HG03565 (cell line): ENCODE data around the gene RNU1-1.
"Not testable (repeated sequence)": the region's sequence is repeated elsewhere in the genome, so short reads cannot be mapped to it uniquely, and the experiment has no call there.

Experiments
- ATAC-seq: cut with Tn5 transposase; IDR thresholded peaks from one replicate; pipeline ENCODE4 v1.9.1; 2021; ENCODE audit warnings: mild to moderate bottlenecking, moderate library complexity; ENCODE audit not compliant: unreplicated experiment

The RNU1-1 gene

GRCh38 chr1:16525769-16526168 lies 11.7 kb upstream of the RNU1-1 start:
- ATAC-seq, result not testable (repeated sequence)

DNA sequence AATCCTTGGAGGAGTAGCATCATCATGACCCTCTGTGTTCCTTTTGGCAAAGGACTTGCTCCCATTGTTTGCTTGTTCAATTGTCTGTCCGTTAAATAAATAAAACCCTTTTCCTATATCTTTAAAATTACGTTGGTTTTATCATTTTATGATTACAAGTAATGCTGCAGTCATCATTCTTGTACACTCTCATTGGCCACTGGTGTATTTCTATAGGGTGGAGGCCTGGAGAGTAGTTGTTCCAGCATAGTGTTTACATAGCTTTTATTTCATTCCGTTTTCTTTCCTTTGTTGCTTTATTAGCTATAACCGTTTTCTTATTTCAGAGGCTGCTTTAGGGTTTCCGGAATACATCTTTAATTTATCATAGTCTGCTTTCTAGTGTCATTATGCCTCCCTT lies 7.6 kb upstream of the RNU1-1 start:
- ATAC-seq, result not testable (repeated sequence)

- ATAC-seq, result no peak
Measured at GRCh38 chr1:16521288-16521583, 7.2 kb upstream of the RNU1-1 start.

GRCh38 chr1:16520435-16521287 lies 6.6 kb upstream of the RNU1-1 start:
- ATAC-seq, result not testable (repeated sequence)

GRCh38 chr1:16519255-16519951 lies 5.3 kb upstream of the RNU1-1 start:
- ATAC-seq, result not testable (repeated sequence)

DNA sequence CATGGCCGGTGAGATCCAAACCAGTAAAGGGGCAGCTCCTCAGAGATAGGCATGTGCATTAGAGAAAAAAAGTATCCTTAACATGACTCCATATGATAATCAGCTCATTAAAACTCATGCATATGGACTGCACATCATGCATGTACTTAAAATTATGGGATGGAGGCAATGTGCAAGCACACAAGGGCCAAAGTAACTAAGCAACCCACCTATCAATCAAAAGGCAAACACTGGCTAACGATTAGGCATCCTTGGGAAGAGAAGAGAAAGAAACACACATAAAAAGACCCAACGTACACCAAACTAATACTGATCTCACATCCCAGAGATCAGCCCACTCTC lies 4.8 kb upstream of the RNU1-1 start:
- ATAC-seq, result not testable (repeated sequence)

GRCh38 chr1:16516694-16517410 lies 2.8 kb upstream of the RNU1-1 start:
- not testable (repeated sequence) for ATAC-seq

- ATAC-seq, result peak; percentile 83
Measured at GRCh38 chr1:16513412-16514106, 526 bp downstream of the RNU1-1 start.

- not testable (repeated sequence) for ATAC-seq
Measured at GRCh38 chr1:16512624-16513411, 1.3 kb downstream of the RNU1-1 start.

- ATAC-seq, result not testable (repeated sequence)
Measured at GRCh38 chr1:16511926-16512325, 2.2 kb downstream of the RNU1-1 start.

DNA sequence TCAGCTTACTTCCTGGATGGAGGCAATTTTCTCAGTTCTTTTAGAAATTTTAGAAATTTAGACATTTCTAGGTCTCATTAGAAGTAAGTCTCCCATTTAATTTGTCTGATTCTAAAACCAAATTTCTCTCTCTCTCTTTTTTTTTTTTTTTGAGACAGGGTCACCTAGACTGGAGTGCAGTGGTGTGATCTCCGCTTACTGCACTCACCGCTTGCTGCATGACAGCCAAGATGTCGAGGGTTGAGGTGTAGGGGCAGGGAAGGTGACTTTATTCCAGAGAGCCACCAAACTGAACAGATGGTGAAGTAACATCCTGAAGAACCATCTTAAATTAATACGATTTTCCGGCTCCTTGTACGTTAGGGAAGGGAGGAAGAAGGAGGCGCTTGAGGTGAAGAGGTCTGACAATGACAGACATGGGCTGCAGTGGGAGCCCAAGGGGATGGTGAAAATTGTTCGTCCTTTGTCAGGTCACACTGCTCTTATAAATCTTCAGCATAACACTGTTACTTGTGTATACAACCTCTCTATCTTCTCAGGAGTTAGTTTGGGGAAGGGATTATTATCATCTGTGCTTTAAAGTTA lies 5.1 kb downstream of the RNU1-1 start:
- not testable (repeated sequence) for ATAC-seq

DNA sequence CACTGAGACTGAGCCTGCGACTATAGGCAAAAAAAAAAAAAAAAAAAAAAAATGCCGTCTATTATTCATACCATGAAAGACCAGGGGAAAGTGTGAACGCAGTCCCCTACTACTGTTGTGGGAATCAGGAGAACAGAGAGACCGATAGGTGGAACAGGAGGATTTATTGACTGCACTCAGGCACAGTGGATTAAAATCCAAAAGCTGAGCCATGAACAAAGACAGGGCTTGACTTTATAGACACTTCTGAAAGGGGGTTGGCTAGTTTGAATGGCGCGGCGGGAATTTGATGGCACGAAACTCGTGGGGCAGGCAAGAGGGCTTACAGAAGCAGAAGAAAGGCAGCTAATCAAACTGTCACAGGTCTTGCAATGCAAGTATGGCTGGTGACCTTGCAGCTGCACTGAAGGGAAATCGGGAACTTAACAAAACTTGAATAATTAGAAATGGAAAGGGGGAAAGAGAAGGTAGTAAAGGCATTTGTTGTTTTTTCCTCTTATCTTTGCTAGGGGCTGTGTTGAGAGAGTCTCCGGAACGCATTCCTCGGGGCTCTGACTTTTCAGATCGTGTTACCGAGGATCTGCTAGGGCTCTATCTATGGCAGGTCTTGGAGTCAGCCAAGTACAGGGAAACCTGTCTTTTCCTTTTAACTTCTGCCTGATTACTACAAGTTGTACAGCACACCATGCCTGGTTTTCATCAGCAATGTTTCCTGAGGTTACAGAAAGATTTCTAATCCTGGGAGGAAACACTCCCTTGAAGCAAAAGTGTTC lies 7.5 kb downstream of the RNU1-1 start:
- not testable (repeated sequence) for ATAC-seq

- not testable (repeated sequence) for ATAC-seq
Measured at GRCh38 chr1:16505870-16506269, 8.2 kb downstream of the RNU1-1 start.

- no peak for ATAC-seq
Measured at GRCh38 chr1:16503494-16503893, 10.6 kb downstream of the RNU1-1 start.

- ATAC-seq, result not testable (repeated sequence)
Measured at GRCh38 chr1:16501446-16501845, 12.6 kb downstream of the RNU1-1 start.

- not testable (repeated sequence) for ATAC-seq
Measured at GRCh38 chr1:16500975-16501374, 13.1 kb downstream of the RNU1-1 start.

GRCh38 chr1:16500466-16500865 lies 13.6 kb downstream of the RNU1-1 start:
- not testable (repeated sequence) for ATAC-seq

GRCh38 chr1:16498573-16499413 lies 15.3 kb downstream of the RNU1-1 start:
- peak; percentile 86 for ATAC-seq
